GM12801 (cell line): ENCODE data around the gene MAG.

Source experiments
- TF ChIP-seq, protein P1 (sequence below): IDR thresholded peaks from one replicate; pipeline ENCODE4 v1.5.1; 2011; ENCODE audit warnings: control low read depth; ENCODE audit not compliant: insufficient read length; ENCODE audit errors: extremely low read depth

MAG gene

GRCh38 chr19:35279374-35279773 lies 12.6 kb upstream of the MAG start:
- TF ChIP-seq, protein P1, sequence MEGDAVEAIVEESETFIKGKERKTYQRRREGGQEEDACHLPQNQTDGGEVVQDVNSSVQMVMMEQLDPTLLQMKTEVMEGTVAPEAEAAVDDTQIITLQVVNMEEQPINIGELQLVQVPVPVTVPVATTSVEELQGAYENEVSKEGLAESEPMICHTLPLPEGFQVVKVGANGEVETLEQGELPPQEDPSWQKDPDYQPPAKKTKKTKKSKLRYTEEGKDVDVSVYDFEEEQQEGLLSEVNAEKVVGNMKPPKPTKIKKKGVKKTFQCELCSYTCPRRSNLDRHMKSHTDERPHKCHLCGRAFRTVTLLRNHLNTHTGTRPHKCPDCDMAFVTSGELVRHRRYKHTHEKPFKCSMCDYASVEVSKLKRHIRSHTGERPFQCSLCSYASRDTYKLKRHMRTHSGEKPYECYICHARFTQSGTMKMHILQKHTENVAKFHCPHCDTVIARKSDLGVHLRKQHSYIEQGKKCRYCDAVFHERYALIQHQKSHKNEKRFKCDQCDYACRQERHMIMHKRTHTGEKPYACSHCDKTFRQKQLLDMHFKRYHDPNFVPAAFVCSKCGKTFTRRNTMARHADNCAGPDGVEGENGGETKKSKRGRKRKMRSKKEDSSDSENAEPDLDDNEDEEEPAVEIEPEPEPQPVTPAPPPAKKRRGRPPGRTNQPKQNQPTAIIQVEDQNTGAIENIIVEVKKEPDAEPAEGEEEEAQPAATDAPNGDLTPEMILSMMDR: no peak

DNA sequence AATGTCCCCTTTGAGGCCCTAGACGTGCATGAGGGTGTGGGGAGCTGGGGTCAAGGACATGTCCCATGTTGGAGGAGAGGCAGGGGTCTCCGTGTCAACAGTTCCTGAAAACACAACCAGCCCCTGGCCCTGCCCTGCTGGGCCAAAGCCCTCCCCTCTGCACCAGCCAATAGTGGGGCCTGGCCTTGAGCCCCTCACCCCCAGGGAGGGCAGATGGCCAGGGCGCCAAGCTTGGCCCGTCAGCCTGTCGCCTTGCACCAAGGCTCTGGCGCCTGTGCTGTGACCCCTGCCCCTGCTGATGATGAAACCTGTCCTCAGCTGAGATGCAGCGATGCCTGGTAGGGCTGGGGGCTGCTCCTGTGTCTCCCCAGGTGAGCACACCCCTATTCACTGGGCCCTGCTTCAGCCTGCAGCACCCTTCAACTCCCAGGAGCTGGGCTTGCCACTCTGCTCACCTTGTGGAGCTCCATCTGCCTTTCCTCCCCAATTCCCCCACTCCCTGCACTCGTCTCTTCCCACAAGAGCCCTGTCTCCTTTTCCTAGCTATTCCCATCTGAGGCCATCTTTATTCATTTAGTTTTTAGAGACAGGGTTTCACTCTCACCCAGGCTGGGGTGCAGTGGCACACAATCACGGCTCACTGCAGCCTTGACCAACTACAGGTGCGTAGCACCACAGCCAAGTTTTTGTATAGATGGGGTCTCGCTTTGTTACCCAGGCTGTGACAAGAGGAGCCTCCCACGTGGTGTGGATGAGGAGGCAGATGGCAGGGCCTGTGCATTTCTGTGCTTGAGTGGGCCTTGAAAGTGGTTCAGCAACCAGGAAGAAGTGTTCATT lies 11.8 kb upstream of the MAG start:
- TF ChIP-seq, protein P1: no peak

DNA sequence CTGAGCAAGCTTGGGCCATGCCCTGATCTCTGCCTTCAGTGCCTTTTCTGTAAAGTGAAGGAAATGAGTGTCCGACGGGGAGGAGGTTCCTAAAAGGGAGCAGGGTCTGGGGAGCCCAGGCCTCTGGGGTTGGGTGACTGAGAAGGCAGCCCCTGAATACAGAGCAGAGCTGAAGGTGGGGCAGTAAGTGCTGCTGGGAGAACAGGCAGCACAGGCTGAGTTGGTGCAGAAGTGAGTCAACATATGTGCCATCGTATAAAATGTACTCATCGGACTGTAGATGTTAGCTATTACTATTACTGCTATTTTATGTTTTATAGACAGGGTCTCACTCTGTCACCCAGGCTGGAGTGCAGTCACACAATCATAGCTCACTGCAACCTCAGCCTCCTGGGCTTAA lies 10.7 kb upstream of the MAG start:
- TF ChIP-seq, protein P1: no peak

DNA sequence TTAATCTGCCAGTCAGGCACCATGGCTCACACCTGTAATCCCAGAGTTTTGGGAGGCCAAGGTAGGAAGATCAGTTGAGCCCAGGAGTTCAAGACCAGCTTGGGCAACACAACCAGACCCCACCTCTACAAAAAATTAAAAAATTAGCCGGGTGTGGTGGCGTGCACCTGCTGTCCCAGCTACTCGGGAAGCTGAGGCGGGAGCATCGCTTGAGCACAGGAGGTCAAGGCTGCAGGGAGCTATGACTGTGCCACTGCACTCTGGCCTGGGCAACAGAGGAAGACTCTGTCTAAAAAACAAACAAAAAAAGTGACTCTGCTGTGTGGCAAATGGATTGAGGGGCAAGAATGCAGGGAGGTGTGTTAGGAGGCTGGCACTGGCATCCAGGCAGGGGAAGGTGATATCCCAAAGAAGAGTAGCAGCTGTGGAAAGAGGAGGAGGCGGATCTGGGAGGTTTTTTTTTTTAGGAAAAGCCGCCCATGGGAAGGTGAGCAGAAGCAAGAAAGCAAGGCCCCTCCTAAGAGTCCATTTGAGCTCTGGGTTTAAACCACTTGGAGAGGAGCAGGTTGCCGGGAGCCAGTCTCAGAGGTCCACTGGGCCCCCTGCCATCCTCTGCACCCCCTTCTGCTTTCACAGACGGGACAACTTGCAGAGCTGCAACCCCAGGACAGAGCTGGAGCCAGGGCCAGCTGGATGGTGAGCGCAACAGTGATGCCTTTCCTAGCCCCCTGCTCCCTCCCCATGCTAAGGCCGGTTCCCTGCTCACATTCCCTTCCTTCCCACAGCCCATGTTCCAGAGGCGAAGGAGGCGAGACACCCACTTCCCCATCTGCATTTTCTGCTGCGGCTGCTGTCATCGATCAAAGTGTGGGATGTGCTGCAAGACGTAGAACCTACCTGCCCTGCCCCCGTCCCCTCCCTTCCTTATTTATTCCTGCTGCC lies 7.5 kb upstream of the MAG start:
- TF ChIP-seq, protein P1: no peak

- TF ChIP-seq, protein P1: no peak
These were observed 6.9 kb upstream of the MAG start for GRCh38 chr19:35285095-35285449.

GRCh38 chr19:35287713-35288112 lies 4.2 kb upstream of the MAG start:
- TF ChIP-seq, protein P1: no peak

DNA sequence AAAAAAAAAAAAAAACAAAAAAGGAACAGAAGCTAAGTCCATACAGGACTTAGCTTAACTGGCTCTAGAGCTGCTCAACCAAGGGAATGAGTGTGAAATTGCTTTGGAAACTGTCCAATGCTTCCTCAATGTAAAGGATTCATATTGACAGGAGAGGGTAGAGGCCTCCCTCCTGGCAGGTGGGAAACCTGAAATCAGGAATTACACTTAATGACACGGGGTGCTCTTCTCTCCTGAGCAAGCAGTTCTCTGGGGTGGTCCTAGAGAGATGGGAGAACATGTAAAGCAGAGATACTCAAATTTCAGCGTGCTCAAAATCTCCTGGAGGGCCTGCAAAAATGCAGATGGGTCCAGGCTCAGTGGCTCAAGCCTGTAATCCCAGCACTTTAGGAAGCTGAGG lies 3.6 kb upstream of the MAG start:
- TF ChIP-seq, protein P1: no peak
